Transverse colon (tissue), 4 donors: Measurements from ENCODE around the gene NANS. TPM values are rescaled to one million over a fixed set of nuclear protein-coding genes. Genes with fewer than 3 reads are reported as not detected.
A peak's percentile ranks its signal among the peaks of the same experiment; 100 is the strongest.

Experiments used
- DNase-seq: peaks from one replicate; pipeline ENCODE4 v3.0.0-alpha.2; 2019
- H3K27ac ChIP-seq, 4 donors: fragments of 200-600 bp; sonication (generic); 2 replicates each; pipeline ENCODE4 v1.5.1; 2016 to 2018; ENCODE audit warnings: inconsistent platforms in 4 of 4
- H3K27me3 ChIP-seq: fragments of 200-600 bp; sonication (generic); 2 replicates; pipeline ENCODE4 v1.5.1; 2017; ENCODE audit warnings: inconsistent platforms
- H3K36me3 ChIP-seq, 4 donors: fragments of 200-600 bp; sonication (generic); 2 replicates each; pipeline ENCODE4 v1.5.1; 2017 to 2019; ENCODE audit warnings: inconsistent platforms in 4 of 4
- H3K4me1 ChIP-seq, 4 donors: fragments of 200-600 bp; sonication (generic); 2 replicates each; pipeline ENCODE4 v1.5.1; 2017 to 2020; ENCODE audit warnings: inconsistent platforms in 4 of 4
- H3K4me3 ChIP-seq, 4 donors: fragments of 200-600 bp; sonication (generic); 1 replicate in 1 of 4; 2 replicates in 3 of 4; pipeline versions ENCODE4 v1.5.1 to v1.6.1; 2017 to 2019; ENCODE audit warnings: inconsistent platforms in 4 of 4
- H3K9me3 ChIP-seq, 2 donors: fragments of 200-600 bp; sonication (generic); 2 replicates each; pipeline ENCODE4 v1.5.1; 2017 to 2019; ENCODE audit warnings: inconsistent platforms in 2 of 2
- EP300 ChIP-seq: sonication (generic); formaldehyde crosslinking; IDR thresholded peaks from one replicate; pipeline ENCODE4 v1.6.1; 2017; ENCODE audit warnings: antibody characterized with exemption, low read depth
- POLR2A ChIP-seq: fragments of 450-650 bp; IDR thresholded peaks from one replicate; pipeline ENCODE4 v1.6.1; 2016; ENCODE audit warnings: antibody characterized with exemption, mild to moderate bottlenecking, moderate library complexity
- POLR2AphosphoS5 ChIP-seq, 3 donors: sonication (generic); formaldehyde crosslinking; IDR thresholded peaks; one replicate each; pipeline ENCODE4 v1.6.1; 2016; ENCODE audit warnings: antibody characterized with exemption in 3 of 3
- WGBS, 2 donors: methylation state at CpG; one replicate each; pipeline ENCODE4 v1.1.5; 2018; ENCODE audit warnings: low coverage in 1 of 2; 5-methylcytosine and 5-hydroxymethylcytosine counted together
- in situ Hi-C, 4 donors: fragments of 200-750 bp; cut with MboI; loops; one replicate each; pipeline versions ENCODE4 v1.15.0 to v1.15.1; 2017; ENCODE audit warnings: low sequenced_read_pairs in 3 of 4, low pct_ligation_motif_present in 1 of 4, low pct_unique_long_range_greater_than_20kb in 1 of 4
- intact Hi-C: fragments of 100-400 bp; cut with DNase I; formaldehyde crosslinking; loops from one replicate; pipeline ENCODE4 v1.15.1; 2023; ENCODE audit warnings: low total_unique reads
- total RNA-seq, 4 donors: library from RNA; depleted of rRNA; stranded (reverse); fragments of >200 nt; gene quantifications; one replicate each; pipeline ENCODE4 v1.1.0, GENCODE V29; 2016
- TF ChIP-seq, protein P1 (sequence below), 5 experiments: fragments of 200-600 bp in 3 of 5; fragments of 450-650 bp in 2 of 5; sonication (generic) in 3 of 5; IDR thresholded peaks; 1 replicate in 2 of 5; 2 replicates in 3 of 5; pipeline ENCODE4 v1.5.1; 2016 to 2017; ENCODE audit warnings: antibody characterized with exemption in 5 of 5, inconsistent platforms in 3 of 5, mild to moderate bottlenecking in 2 of 5, moderate library complexity in 1 of 5

Gene NANS
- total RNA-seq, 4 donors from 2014 or later, result 86.6 to 319 (median 269) TPM

DNA sequence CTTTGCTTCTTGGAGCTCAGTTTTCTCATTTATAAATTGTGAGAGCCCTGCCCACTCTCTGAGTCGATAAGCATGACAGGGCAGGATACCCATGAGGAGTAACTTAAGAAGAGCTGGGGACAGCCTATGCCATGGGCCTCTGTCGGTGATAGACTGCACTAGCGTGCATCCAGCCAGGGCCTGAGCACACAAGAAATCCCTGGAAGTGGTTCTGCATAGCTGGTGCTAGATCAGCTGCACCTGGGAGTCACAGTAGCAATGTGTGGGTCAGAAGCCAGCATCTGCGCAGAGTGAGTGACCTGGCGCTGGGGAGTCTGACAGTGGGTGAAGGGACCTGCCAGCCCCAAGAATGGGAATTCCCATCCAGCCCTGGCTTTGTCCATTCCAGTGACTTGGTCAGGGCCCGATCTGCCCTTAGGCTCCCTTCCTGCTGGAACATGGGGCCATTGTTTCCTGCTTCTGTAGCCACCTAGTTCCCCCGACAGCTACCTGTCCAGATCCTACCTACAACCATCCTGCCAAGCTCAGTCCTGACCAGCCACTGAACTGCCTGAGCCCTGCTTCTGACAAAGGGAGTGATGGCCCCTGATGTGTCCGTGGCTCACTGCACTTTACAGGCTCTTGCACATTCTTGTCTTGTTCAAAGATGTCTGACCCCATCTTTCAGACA is 35.9 kb upstream of the NANS start:
- 96% methylated on average over 8 of the region's 8 CpGs; no CpG with 5 or more reads in 1 of the 2 donors for WGBS, 2 donors

DNA sequence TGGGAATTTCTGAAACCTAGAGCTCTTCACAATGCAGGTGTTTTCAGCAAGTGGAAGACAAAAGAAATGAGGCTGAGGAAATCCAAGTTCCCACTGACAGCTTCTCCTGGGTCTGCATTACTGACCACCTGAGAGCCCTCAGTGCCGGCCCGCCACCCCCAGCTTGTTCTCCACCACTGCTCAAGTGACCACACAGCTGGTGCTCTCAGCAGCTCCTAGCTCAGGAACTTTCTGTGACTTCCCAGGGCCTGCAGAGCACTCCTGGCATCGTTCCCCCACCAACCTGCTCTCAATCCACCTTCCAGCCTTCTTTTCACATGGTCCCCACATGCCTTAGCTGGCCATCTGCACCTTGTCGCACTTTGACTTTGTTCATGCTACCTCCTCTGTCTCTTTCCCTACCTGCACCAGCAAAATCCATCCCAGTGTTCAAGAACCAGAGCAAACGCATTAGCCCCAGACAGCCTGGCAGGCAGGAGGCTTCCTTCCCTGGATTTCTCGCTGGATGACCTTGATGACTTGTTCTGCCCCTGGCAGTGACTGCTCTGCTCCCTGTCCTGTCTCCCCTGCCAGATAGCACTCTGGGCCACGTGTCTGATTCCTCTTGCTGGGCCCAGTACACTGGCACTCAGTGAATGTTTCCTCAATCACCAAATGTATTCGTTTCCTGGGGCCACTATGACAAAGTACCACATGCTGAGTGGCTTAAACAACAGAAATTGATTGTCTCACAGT is 35.1 kb upstream of the NANS start:
- intact Hi-C loops, result no loop called here
- WGBS, 2 donors, result 86 to 95% methylated on average over 4 to 8 of the region's 8 CpGs
- no peak for TF ChIP-seq POLR2AphosphoS5 (IDR thresholded peaks at IDR 0.05)
- TF ChIP-seq, protein P1, sequence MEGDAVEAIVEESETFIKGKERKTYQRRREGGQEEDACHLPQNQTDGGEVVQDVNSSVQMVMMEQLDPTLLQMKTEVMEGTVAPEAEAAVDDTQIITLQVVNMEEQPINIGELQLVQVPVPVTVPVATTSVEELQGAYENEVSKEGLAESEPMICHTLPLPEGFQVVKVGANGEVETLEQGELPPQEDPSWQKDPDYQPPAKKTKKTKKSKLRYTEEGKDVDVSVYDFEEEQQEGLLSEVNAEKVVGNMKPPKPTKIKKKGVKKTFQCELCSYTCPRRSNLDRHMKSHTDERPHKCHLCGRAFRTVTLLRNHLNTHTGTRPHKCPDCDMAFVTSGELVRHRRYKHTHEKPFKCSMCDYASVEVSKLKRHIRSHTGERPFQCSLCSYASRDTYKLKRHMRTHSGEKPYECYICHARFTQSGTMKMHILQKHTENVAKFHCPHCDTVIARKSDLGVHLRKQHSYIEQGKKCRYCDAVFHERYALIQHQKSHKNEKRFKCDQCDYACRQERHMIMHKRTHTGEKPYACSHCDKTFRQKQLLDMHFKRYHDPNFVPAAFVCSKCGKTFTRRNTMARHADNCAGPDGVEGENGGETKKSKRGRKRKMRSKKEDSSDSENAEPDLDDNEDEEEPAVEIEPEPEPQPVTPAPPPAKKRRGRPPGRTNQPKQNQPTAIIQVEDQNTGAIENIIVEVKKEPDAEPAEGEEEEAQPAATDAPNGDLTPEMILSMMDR (IDR thresholded peaks at IDR 0.05), result no peak
- no peak for TF ChIP-seq EP300
- TF ChIP-seq POLR2A, result no peak
- H3K4me3 ChIP-seq, result no peak overlapping the region
- H3K9me3 ChIP-seq, result no peaks in the 10 kb centered on the region
- no peak for DNase-seq
- H3K27ac ChIP-seq, result no peak overlapping the region
- H3K27me3 ChIP-seq, result no peaks in the 10 kb centered on the region
- in situ Hi-C loops, result no loop called here
- H3K4me1 ChIP-seq, result peaks cover 0 to 11% (median 7%) of the 10 kb centered on the region in 4 donors
- peaks cover 0 to 13% (median 3%) of the 10 kb centered on the region in 4 donors for H3K36me3 ChIP-seq

More for the DNA sequence above, 35.9 kb upstream of the NANS start:
- H3K27me3 ChIP-seq, result no peaks in the 10 kb centered on the region
- H3K4me3 ChIP-seq, result no peak overlapping the region
- H3K27ac ChIP-seq, result peak overlapping the region in 3 of 4 donors; percentile 67 to 75 (median 70)
- peaks cover 0 to 11% (median 7%) of the 10 kb centered on the region in 4 donors for H3K4me1 ChIP-seq
- no peak for DNase-seq
- in situ Hi-C loops (no loop called here), intact Hi-C loops (no loop called here)
- TF ChIP-seq, protein P1 (IDR thresholded peaks at IDR 0.05), result no peak
- TF ChIP-seq POLR2AphosphoS5 (IDR thresholded peaks at IDR 0.05) (no peak), POLR2A (no peak), EP300 (no peak)
- peaks cover 0 to 13% (median 4%) of the 10 kb centered on the region in 4 donors for H3K36me3 ChIP-seq
- H3K9me3 ChIP-seq, result no peaks in the 10 kb centered on the region

DNA sequence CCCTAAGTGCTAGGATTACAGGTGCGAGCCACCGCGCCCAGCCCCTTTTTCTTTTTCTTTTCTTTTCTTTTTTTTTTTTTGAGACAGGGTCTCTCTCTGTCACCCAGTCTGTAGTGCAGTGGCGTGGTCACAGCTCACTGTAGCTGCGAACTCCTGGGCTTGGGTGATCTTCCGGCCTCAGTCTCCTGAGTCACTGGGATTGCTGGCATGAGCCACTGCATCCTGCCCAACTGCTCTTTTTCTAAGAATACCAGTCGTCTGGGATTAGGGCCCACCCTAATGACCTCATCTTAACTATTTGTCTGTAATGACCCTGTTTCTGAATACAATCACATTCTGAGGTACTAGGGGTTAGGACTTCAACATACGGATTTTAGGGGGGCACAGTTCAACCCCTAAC is 34.1 kb upstream of the NANS start:
- Histone ChIP-seq H3K27me3 (no peaks in the 10 kb centered on the region), H3K9me3 (no peaks in the 10 kb centered on the region), H3K27ac (no peak overlapping the region), H3K4me3 (no peak overlapping the region), H3K4me1 (peaks cover 0 to 9% (median 7%) of the 10 kb centered on the region in 4 donors), H3K36me3 (peaks cover 0 to 6% (median 1%) of the 10 kb centered on the region in 4 donors)
- TF ChIP-seq POLR2A (no peak), POLR2AphosphoS5 (IDR thresholded peaks at IDR 0.05) (no peak), EP300 (no peak)
- TF ChIP-seq, protein P1 (IDR thresholded peaks at IDR 0.05), result no peak
- 86% methylated on average over 8 of the region's 8 CpGs; no CpG with 5 or more reads in 1 of the 2 donors for whole genome bisulfite sequencing, 2 donors
- in situ Hi-C loops (no loop called here), intact Hi-C loops (no loop called here)
- no peak for DNase-seq

DNA sequence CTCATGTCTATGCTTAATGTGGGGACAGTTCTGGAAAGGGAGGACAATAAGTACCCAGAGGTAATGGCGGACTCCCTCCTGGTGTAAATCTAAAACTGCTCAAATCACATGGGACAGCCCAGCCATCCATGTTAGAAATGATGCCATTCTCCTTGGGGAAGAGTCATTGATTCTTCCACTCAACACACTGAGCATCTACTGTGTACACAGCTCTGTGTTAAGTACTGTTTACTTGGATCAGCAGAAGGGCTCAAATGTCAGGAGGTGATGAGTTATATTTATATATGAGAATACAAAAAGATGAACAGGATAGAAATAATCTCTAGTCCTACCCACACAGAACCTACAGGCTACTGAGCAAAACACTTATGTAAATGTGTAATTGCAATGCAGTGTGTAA is 31.8 kb upstream of the NANS start:
- peaks cover 0 to under 1% (median 0%) of the 10 kb centered on the region in 4 donors for H3K4me1 ChIP-seq
- no peak overlapping the region for H3K27ac ChIP-seq
- H3K9me3 ChIP-seq, result no peaks in the 10 kb centered on the region
- 95% methylated on average over 1 of the region's 1 CpG; no CpG with 5 or more reads in 1 of the 2 donors for WGBS, 2 donors
- H3K36me3 ChIP-seq, result no peaks in the 10 kb centered on the region
- no peak for DNase-seq
- intact Hi-C loops (no loop called here), in situ Hi-C loops (loop anchor here in 1 of 4 donors (25.0 kb wide), 1 partner anchor 112 kb away; the partner anchor contains the start of gene TRMO)
- H3K27me3 ChIP-seq, result no peaks in the 10 kb centered on the region
- H3K4me3 ChIP-seq, result no peak overlapping the region
- no peak for TF ChIP-seq POLR2A
- TF ChIP-seq EP300, result no peak
- TF ChIP-seq POLR2AphosphoS5 (IDR thresholded peaks at IDR 0.05), result no peak
